Right renal cortex interstitium (tissue), 3 donors: Measurements from ENCODE around the gene SRA1. TPM values are rescaled to one million over a fixed set of nuclear protein-coding genes. Genes with fewer than 3 reads are reported as not detected.

ENCODE experiments used
- DNase-seq, 3 donors: peaks; one replicate each; pipeline ENCODE4 v3.0.0-alpha.2; 2013; ENCODE audit warnings: low read depth in 3 of 3, low spot score in 2 of 3
- polyA plus RNA-seq, 3 donors: library from polyadenylated mRNA; unstranded; fragments of 120-200 nt; gene quantifications; one replicate each; pipeline ENCODE4 v1.2.1, GENCODE V29; 2013; ENCODE audit not compliant: insufficient read length in 3 of 3

The SRA1 gene
- polyA plus RNA-seq, 3 donors = 20.3 to 22.8 (median 21.9) TPM

DNA sequence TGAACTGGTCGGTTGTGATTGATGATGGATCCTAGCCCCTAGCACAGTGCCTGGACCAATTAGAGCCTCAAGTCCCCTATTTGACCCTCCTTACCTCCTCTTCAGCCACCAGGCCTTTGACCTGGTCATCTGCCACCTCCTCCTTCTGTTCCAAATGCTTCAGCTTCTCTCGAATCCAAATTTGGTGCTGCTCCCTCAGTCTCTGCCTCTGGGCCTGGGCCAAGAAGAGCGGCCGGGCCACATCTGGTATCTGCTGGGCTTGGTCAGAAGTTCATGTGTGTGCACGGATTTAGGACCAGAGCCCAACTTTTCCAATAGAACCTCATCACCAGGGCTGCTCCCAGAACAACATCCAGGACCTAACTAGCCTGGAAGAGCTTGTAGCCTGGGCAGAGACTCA, 13.8 kb upstream of the SRA1 start:
- no peak for DNase-seq

DNA sequence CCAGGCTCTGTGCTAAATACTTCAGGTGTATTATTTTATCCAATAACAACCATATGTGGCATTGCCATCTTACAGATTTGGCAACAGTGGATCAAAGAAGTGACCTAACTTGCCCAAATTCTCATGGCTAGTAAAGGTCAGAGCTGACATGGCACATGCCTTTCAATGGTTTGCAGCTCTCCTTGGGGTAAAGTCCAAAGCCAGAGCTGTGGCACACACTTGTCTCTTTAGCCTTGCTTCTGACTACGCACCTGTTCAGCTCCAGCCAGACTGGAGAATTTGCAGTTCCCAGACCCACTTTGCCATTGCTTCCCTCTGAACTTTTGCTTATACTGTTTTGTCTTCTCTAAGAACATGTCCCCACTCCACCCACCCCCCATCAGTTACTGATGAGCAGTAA, 13.2 kb upstream of the SRA1 start:
- DNase-seq = no peak

DNA sequence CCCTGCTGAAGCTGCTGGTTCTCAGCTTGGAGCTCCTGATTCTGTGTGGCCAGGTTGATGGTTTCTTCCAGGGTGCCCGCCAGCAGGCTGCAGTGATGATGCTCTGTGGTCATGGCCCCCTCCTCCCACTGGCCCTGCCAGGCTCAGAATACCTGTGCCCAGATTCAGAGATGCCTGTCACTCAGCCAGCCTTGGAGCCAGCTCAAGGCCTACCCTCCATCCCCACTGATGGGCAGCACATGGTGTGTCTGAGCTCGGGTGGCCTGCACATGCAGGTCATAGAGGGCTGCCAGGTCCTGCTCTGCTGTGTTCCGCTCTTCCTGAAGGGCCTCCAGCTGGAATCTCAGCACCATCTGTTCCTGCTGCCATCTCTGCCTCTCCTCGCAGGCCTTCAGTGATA, 12.8 kb upstream of the SRA1 start:
- DNase-seq = no peak

DNA sequence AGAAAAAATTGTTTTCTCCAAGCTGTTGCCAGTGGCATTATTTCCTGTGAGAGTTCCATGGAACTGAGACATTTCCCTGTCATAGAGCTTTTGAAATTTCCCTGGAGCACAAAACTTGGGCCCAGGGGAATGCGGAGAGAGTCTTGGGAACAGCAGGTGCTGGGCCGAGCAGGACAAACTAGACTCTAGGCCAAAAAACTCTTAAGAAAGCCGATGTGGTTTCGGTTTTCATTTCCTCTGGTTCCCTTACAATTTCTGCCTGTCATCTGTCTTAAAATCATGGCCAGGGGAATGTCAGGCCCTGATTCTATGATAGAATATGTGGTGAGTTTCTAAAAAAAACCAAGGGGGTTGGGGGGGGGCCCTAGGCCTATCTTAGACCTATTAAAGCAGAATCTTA, 11.9 kb upstream of the SRA1 start:
- DNase-seq = no peak

DNA sequence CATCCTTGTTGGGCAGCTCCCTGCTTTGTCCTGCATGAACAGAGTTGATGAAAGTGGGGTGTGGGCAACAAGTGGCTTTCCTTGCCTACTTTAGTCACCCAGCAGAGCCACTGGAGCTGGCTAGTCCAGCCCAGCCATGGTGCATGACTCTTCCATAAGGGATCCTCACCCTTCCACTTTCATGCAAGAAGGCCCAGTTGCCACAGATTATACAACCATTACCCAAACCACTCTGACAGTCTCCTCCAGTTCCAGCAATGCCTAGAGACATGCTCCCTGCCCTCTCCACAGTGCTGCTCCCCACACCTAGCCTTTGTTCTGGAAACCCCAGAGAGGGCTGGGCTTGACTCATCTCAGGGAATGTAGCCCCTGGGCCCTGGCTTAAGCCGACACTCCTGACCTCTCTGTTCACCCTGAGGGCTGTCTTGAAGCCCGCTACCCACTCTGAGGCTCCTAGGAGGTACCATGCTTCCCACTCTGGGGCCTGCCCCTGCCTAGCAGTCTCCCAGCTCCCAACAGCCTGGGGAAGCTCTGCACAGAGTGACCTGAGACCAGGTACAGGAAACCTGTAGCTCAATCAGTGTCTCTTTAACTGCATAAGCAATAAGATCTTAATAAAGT, 11.3 kb upstream of the SRA1 start:
- DNase-seq = no peak

DNA sequence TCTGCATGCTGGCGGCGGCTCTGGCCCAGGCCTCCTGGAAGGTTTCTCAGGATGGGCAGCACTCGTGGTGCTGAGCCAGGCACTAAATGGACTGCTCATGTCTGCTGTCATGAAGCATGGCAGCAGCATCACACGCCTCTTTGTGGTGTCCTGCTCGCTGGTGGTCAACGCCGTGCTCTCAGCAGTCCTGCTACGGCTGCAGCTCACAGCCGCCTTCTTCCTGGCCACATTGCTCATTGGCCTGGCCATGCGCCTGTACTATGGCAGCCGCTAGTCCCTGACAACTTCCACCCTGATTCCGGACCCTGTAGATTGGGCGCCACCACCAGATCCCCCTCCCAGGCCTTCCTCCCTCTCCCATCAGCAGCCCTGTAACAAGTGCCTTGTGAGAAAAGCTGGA, 10.6 kb upstream of the SRA1 start:
- no peak for DNase-seq

DNA sequence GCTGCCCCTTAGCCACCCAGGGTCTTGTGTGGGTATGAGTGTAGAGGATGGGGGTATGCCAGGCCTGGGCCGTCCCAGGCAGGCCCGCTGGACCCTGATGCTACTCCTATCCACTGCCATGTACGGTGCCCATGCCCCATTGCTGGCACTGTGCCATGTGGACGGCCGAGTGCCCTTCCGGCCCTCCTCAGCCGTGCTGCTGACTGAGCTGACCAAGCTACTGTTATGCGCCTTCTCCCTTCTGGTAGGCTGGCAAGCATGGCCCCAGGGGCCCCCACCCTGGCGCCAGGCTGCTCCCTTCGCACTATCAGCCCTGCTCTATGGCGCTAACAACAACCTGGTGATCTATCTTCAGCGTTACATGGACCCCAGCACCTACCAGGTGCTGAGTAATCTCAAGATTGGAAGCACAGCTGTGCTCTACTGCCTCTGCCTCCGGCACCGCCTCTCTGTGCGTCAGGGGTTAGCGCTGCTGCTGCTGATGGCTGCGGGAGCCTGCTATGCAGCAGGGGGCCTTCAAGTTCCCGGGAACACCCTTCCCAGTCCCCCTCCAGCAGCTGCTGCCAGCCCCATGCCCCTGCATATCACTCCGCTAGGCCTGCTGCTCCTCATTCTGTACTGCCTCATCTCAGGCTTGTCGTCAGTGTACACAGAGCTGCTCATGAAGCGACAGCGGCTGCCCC, 10.0 kb upstream of the SRA1 start:
- DNase-seq = no peak

DNA sequence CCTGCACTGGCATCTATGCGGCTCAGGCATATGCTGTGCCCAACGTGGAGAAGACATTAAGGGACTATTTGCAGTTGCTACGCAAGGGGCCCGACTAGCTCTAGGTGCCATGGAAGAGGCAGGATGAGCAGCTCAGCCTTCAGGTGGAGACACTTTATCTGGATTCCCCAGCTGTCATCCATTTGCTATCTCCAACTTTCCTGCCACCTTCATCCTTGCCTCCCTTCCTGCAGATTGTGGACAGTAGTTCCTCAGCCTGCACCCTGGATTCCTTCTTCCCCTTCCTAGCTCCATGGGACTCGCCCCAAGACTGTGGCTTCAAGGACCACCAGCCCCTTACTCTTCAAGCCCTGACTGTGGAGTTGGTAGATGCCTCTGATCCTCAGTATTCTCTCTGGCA, 9.4 kb upstream of the SRA1 start:
- DNase-seq = no peak

DNA sequence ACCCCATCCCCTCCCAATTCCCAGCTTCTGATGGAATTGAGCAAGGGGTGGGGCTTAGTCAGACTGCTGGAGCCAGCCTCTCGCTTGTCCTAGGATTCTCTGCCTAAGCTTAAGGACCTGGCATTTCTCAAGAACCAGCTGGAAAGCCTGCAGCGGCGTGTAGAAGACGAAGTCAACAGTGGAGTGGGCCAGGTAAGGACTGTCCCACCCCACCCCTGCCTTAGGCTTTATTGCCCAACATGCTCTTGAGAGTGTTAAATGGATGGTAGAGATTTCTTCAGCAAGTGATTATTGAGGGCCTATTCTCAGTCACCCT, 8.5 kb upstream of the SRA1 start:
- DNase-seq = no peak

DNA sequence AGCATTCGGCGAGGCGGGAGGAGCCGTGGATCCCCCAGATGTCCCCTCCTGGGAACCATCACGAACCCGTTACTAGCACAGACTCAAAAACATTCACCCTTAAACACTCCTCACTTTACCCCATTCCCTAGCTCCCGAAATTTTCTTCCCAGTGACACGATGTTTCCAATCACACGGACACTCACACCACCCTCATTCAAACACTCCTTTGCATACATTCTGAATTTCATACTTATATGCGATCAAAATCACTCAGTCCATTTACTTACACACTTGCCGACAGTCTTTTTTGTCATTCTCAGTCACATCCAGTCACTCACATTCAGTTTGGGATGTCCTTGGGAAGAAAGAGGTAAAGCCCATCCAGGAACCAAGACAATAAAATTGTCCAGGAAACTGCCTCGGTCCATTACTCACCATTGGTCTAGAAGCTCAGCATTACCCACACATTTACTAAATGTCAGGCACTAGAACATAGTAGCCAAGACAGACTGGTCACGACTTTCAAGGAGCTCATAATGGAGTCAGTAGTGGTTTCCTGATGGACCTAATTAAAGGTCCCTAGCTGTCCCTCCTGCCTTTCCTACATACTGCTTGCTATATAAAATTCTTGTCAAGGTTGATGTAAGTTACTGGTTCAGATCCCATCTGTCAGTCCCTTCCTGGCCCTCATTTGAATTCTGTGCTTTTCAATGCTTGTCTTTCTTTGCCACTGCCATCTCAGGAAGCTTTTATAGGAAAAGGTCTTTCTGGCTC, 7.9 kb upstream of the SRA1 start:
- DNase-seq = no peak

DNA sequence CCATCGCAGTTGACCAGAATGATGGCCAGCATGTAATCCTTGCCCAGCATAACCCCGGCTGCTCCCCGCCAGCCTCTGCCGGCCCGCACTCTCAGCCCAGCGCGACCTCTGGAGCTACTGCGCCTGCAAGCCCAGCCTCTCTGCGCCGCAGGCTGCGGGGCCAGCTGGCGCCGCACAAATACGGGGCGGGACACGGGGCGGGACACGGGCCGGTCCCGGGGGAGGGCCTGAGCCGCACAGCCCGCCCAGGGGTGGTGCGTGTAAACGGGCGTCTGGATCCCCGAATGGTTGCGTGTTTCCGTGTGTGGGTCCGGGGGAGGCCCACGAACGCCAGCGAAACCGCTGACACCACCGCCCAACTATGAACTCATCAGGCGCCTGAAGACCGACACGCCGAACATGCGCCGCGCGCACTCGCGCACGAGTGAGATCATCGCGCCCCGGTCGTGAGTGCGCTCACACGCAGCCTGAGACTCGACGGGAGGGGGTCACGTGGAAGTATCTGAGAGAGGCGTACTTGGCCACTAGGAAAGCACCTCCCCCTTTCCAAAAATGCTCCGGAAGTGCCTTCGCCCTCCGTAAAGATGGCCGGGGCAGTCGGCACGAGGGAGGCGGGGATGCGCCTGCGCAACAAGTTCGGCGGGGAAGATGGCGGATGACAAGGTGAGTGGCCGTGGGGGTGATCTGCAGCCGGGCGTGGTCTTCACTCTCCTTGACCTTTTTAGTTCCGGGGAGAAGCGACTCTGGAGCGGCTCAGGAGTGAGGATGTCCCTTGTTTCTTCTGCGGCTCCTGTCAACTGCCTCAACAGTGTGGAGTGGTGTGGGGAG, 7.1 kb upstream of the SRA1 start, which contains the start of the genes APBB3 and SLC35A4:
TSS of gene APBB3 (minus strand) at position 403 of the 828 bp plus-strand sequence. CDS start at position 50, 353 bp downstream.
TSS of gene SLC35A4 (plus strand) at position 633 of the 828 bp plus-strand sequence. CDS start 2,342 bp downstream, outside the sequence.
- peak; percentile 93 to 95 (median 94) for DNase-seq

DNA sequence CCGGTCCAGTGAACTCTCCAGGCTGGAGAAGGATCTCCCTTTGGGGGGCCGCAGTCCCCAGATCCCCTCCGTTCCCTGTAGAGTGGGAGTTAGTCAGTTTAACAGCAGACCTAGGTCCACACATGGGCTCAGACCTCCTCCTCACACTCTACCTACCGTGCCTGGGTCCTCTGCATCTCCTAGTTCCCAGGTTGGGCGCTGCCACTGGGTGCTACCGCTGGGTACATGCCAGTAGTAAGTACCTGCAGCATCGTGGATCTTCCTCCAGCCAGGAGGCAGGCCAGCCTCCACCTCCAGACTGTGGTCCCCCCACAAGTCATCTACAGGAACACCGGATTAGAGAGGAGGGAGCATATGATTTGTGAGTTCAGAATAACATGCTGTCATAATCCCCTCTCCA, 6.3 kb upstream of the SRA1 start:
- DNase-seq = no peak

DNA sequence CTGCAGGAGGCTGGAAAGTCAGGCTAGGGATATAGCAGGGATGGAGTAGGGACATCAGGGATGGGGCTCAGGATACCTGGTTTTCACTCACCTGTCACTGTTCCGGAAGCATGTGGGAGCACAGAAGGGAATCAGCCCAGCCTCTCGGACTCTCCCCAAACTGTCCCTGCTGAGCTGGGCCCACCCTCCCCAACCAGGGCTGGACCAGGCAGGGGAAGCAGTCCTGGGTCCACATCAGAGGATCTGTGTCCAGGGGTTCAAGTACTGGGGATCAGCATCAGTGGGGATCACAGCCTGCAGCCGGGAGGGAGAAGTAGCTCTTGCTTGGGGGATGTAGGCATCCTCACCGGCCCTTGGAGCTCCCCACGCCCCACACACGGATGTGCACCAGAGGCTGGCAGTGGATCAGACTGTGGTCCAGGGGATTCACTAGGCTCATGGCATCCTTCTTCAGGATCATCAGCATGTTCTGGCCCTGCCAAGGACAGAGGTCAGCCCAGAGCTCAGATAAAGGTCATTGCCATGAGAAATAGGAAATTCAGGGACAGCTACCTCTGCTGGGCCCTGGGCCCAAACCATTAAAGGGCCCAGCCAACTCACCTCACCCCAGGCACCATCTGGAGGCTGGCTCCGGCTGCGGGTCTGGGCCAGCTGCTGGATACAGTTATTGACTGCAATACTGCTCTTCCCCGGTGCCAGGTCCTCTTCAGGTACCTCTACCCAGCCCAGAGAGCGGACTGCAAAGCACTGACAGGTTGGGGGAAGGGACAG, 4.7 kb upstream of the SRA1 start:
- no peak for DNase-seq

DNA sequence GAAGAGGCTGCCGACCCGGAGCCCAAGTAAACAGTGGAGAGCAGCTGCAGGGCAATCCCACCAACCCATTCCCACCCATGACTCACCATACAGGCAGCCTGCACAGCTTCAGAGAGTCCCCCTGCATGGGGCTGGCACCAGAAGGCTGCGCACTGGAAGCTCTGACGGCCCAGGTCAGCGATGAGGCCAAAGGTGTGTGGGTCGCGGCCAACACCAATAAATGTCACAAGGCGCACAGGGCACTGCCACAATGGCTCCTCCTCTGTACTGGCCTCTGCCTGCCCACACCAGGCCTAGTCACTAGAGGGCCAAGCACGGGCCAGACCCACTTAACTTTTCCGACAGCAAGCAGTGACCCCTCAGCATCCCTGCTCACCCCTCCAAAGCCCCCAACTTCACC, 3.0 kb upstream of the SRA1 start:
- DNase-seq = no peak

DNA sequence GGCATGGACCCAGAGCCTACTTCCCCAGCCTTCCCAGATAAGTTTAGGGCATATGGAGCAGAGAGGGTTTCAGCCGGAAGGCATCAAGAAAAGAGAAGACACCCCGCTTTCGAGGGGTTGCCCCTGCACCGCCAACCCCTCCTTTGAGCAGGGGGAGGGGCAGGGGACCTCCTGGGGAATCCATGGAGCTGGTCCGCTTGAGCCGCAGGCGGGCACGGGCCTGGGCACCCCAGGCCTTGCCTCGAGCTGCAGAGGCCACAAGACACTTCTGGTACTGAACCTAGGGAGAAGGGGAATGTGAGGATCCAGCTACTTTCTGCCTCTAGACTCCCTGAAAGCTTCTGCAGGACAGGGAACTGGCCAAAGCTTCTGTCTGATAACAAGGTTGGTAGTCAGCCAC, 1.3 kb upstream of the SRA1 start:
- no peak for DNase-seq

DNA sequence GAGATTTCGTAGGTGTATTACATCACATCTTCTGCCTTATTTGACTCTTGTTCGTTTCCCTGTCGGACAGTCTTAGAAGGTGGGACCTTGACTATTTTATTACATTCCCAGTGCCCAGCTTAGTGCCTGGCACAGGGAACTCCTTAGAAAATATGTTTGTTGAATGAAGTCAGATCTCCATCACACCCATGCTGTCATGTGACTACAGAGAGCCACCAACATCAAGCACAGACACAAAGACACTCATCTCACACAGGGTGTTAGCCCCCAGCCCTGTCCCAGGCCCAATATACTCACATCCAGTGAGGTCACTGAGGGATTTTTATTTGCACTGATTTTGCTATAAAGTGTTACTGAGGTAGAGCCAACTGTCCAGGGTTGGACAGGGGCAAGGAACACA, 692 bp upstream of the SRA1 start:
- no peak for DNase-seq

DNA sequence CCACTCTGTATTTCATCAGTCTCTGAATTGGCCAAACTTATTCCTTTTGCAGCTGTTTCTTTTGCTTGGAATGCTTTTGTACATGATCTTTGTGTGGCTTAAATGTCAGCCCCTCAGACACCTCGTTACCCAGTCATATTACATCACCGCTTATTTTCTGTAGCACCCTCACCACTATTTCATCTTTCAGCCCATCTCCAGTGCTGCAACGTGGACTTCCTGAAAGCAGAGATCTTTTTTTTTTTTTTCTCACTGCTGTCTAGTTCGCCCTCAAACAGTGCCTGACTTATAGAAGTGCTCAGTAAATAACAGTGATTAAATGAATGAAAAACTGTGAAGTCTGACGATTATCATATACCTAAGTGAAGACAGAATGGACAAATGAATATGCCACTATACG, 835 bp downstream of the SRA1 start:
- no peak for DNase-seq

DNA sequence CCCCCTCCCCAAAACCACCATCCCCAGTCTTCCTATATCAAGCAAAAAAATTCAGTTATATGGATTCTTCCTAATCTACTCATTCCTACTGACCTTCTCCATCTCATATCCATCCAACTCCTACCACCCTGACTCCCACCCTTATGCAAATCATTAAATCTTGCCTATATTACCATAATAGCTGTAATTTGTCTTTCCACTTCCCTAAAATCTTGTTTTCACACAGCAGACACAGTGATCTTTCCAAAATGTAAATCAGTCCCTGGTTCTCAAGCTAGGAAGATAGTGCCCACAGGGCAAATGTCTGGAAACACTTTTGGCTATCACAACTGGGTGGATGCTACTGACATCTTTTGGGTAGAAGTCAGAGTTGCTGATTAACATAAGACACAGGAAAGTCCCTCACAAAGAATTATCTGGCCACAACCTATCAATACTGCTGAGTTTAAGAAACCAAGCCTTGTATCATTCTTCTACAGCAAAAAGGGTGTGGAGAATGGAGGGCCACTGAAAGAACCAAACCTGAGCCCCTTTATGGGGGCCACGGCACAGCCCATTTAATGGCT, 1.4 kb downstream of the SRA1 start:
- no peak for DNase-seq

DNA sequence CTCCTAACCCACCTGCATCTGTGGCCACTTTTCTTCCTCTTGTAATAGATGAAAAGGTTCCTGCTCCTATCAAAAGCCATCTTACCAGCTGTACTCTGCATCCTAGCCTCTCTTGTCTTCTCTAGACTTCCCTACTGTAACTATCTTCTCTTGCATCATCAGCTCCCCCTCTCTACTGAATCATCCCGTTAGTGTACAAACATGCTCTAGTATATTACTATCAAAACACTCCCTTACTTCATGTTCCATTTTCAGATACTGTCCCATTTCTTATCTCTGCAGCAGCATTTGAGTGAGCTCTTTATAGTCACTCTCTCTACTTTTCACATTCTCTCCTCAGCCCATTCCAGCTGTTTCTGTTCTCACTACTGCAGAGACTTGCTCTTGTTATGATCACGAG, 2.8 kb downstream of the SRA1 start:
- DNase-seq = no peak

DNA sequence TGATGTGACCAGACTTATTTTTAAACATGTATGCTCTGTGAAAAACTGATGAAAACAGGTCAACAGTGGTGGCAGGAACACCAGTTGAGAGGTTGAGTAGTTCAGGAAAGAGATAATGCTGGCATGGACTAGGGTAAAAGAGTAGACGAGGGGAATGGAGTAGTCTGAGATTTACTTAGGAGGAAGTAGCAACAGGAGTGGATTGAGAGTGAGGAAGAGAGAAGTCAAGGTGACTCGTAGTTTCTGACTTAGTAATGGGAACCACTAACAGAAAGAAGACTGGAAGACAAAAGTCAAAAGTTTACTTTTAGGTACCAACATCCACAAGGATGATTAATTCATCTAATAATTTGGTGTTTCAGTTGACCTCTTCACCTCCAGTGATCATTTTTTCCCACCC, 3.6 kb downstream of the SRA1 start:
- DNase-seq = no peak
